GM21367 (cell line): ENCODE measurements around the gene PHYHD1.

Experiments used
- ATAC-seq: cut with Tn5 transposase; IDR thresholded peaks from one replicate; pipeline ENCODE4 v1.9.1; 2021; ENCODE audit not compliant: unreplicated experiment

Gene PHYHD1

DNA sequence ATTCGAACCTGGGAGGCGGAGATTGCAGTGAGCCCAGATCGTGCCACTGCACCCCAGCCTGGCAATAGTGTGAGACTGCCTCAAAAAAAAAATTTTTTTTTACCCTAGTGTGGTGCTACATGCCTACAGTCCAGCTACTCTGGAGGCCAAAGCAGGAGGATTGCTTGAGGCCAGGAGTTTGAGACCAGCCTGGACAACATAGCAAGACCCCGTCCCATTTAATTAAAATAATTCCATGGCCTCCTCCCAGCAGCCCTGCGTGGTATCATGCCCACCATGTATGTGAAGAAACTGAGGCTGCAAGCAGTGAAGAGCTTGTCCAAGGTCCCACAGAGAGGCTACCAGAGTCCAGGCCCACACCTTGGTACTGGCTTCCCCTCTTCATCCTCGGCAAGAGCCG is 19.4 kb upstream of the PHYHD1 start:
- no peak for ATAC-seq

DNA sequence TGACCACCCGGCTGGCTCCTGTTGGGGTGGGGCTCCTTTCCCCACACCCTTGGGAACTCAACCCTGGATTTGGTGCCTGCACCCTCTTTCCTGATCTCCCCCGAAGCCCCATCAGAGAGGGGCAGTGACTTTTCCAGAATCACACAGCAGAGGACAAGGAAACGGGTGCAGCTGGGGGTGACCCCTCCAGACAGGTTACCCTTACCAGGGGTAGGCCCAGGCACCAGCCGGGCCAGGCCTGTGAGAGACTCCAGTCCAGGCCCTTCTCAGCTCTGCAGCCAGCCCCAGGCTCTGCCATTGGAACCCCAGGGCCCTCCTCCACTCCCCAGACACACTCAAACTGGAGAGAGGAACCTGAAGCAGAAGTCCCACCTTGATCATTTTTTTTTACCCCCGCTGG is 19.0 kb upstream of the PHYHD1 start:
- no peak for ATAC-seq

DNA sequence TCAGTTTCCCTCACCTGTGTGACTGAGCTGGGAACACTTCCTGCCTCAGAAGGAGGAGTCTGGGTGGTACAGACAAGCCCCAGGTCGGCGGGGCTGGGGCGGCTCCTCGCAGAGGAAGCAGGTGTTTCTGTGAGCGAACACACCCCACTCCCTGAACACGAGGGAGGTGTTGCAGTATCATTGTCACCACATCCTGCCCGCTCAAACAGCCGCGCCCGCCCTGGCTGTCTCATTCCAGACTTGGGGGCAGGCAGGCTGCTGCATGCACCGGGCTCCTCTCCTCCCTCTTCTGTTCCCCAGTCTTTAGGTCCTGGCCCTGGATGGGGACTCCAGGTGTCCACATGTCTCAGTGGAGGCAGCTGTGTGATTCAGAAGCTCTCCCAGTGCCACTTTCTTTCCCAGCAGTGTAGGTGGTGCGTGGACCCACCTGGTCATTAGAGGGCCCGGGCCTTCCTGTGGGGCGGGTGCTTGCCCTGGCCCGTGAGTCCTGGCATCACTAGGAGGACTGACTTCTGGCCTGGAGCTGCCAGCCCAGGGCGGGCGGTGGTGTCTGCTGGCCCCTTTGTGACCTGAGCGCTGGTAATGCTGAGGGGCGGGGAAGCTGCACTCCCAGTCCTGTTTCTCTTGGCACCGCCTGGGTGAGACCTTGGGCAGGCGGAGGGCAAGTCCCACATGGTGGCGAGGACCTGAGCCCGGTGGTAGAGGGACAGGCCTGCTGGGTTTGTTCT is 18.3 kb upstream of the PHYHD1 start:
- no peak for ATAC-seq

DNA sequence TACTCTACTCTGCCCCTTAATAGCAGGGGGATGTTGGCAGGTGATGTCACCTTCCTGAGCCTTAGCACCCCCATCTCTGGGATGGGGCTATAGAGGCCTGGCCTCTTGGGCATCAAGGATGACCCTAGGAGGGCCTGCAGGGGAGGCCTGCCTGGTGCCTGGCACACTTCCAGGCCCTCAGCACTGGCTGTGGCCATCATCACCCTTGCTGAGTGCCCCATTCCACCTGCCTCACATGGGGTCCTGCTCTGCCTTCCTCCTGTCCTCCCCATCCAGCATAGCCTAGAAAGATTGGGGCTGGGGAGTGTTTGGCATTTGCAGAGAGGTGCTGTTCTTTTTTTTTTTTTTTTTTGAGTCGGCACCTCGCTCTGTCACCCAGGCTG is 17.7 kb upstream of the PHYHD1 start:
- ATAC-seq: no peak

DNA sequence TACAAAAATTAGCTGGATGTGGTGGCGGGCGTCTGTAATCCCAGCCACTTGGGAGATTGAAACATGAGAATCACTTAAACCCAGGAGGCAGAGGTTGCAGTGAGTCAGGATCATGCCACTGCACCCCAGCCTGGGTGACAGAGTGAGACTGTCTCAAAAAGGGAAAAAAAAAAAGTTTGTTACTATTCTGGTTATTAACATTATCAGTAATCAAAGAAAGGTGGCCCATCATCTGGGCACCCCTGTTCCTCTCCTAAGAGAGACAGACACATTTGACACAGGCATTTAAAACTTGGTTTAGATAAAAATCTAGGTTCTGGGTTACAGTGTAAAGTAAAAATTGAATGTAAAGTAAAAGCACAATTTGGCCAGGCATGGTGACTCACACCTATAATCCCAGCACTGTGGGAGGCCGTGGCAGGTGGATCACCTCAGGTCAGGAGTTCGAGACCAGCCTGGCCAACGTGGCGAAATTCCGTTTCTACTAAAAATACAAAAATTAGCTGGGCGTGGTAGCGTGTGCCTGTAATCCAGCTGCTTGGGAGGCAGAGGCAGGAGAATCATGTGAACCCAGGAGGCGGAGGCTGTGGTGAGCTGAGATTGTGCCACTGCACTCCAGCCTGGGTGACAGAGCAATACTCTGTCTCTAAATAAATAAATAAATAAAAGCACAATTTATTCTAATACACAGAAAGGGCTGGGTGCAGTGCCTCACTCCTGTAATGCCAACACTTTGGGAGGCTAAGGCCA is 16.7 kb upstream of the PHYHD1 start:
- ATAC-seq: no peak

DNA sequence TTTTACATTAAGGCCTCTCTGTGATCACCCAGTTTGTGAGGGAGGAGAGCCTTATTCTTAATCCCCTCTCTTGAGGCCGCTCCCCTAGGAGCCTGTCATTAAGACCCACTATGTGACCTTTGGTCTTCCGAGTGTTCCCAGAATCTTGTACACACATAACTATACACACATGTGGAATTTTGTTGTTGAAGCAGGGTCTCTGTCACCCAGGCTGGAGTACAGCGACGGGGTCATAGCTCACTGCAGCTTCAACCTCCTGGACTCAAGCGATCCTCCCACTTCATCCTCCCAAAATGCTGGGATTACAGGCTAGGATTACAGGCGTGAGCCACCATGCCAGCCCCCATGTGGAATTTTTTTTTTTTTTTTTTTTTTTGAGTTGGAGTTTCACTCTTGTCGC is 14.8 kb upstream of the PHYHD1 start:
- ATAC-seq: no peak

DNA sequence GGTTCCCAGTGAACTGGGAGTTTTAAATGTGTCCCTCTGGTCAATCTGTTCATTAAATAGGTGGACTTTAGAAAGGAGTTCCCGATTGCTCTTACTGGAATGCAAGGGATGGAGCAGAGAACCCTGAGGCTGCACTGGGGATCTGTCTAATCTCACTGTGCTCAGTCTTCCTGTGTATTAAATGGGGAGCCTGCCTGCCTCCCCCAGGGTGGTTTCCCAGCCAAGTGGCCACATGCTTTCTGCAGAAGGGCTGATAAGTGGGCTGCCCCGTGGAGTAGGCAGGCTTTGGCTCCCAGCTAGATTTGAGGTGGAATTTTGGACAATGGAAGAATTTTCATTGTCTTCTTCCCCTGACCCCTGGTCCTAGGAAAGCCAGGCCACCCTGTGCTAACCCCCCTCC is 14.0 kb upstream of the PHYHD1 start:
- no peak for ATAC-seq

DNA sequence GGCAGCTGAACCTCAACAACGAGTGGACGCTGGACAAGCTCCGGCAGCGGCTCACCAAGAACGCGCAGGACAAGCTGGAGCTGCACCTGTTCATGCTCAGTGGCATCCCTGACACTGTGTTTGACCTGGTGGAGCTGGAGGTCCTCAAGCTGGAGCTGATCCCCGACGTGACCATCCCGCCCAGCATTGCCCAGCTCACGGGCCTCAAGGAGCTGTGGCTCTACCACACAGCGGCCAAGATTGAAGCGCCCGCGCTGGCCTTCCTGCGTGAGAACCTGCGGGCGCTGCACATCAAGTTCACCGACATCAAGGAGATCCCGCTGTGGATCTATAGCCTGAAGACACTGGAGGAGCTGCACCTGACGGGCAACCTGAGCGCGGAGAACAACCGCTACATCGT is 12.4 kb upstream of the PHYHD1 start:
- ATAC-seq: no peak

DNA sequence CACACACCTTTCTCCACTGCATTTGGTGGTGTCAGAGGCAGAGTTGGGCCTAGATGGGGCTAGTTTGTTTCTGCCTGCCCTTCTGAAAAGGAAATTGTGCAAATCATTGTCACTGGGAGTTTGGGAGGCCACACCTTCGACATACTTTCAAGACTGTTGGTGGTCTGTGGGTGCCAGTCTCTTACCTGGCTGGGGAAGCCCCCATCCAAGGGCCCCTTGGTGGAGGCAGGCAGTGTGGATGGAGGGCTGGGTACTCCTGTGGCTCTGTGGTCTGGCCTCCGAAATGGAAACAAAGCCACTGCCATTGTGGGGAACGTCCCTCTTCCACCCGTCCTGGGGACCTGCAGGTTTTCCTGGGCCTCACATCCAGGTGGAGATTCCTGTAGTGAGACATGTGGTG is 10.9 kb upstream of the PHYHD1 start:
- no peak for ATAC-seq

DNA sequence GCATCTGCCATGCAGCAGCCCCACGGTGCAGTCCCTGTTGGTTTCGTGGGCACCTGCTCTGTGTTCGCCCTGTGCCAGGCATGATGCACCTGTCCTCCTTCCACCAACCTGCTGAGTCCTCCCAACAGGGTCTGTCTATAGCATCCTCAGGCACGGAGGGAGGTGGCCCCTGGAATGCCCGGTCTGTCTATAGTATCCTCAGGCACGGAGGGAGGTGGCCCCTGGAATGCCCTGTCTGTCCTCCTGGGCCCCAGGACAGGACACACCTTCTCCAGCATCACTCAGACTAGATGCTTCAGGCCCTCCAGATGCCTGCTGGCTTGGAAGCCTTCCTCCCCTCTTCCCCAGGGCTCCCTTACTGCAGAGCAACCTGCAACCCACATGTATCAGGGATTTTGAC is 9.9 kb upstream of the PHYHD1 start:
- ATAC-seq: no peak

DNA sequence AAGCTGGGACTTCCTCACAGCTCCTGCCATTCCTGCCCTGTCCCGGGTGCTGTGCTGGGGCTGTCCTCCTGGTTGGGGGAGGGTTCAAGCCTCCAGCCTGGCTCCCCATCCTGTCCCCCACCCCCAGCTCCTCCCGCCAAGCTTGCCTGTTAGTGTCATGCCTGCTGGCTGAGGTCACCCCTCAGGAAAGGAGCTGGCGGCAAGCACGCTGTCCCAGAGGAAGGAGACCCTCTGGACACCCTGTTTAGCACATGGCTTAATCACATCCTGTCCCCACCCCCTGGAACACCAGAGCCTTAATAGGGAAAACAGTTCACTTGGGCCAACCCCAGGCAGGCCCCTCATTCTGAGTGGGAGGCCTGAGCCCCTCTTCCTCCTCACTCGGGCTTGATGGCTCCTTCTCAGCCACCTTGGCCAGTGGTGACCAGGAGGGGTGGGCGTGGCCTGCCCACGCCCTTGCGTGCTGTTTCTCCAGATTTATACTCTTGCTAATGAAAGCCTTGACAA is 9.2 kb upstream of the PHYHD1 start:
- ATAC-seq: no peak

DNA sequence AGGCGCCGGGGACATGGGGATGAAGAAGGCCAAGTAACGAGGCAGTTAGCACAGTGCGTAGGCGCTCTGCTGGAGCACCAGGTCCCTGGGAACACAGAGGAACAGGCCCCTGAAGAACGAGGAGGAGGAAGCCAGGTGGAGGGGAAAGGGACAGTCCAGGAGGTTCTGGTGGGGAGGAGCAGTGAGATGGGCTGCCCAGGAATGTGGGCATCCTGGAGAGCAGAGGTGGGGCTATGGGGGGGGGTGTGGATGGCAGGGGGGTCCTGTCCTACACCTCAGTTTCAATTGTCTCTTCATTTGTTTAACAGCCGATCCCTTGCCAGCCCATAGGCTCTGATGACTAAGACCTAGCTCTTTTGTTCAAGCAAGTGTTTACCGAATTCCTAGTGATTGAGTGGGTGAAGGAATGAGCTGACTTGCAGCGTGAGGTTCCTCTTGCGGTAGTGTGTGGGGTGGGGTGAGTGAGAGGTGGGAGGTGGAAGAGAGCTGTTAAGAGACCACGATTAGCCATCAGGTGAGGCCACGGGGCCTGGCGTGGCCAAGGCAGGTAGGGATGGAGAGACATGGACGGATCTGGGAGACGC is 8.4 kb upstream of the PHYHD1 start:
- no peak for ATAC-seq

DNA sequence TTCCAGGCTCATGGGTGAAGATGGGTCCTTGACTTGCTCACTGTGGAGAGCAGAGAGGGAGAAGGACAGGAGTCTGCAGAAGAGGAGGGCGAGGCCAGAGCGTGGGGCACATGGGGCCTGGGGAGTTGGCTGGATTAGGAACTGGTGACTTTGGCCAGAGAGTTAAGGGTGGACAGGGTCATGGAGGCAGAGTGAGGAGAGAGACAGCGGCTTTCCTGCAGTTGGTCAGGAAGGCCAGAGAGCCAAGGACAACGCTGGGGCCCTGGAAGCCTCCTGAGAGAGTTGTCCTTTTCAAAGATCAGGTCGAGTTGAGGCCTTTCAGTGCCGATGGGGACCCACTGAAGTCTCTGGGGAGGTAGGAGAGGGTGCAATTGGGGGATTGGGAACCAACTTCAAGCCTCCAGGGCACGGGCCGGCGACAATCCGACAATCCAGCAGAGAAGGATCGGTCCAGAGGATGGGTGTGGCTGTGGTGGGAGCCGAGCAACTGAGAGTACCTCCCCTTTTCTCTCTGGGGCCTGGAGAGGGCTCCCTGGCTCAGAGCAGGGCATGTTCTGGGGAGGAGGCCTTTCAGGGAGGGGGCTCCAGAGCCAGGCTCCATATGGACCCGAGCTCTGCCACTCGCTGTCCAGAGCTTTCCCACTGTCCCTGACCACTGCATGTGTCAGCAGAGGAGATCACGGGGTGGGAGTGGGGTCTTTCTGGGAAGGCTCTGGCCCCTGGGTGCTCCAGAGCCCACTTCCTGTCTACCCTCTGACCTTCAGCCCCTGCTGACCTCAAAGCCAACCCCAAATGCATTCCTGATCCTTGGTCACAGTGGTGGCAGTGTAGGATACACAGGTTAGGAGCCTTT is 7.5 kb upstream of the PHYHD1 start:
- ATAC-seq: no peak

DNA sequence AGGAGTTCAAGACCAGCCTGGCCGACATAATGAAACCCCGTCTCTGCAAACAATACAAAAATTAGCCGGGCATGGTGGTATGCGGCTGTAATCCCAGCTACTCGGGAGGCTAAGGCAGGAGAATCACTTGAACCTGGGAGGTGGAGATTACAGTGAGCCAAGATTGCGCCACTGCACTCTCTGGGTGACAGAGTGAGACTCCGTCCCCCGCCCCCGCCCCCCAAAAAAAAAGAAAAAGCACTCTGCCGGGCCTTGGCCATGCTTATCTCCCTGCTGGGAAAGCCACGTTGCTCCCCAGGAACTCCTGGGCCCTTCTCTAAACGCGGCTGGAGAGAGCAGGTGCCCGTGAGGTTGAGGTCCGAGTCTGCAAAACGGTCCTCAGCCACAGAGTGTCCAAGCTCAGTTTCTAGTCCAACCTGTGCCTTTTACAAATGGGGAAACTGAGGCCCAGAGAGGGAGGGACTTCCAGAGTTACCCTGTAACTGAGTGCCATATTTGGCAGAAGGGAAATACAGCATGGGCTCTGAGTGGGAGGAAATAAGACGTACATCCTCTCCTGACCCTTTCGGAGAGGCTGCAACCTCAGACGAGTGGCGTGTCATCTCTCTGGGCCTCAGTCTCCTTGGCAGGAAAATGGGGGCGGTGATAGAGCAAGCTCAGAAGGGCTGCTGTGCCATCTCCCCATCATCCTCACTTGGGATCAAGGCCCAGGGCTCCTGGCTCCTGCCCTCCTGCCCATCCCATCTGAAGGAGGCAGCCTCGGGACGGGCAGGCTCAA is 6.6 kb upstream of the PHYHD1 start:
- ATAC-seq: no peak

DNA sequence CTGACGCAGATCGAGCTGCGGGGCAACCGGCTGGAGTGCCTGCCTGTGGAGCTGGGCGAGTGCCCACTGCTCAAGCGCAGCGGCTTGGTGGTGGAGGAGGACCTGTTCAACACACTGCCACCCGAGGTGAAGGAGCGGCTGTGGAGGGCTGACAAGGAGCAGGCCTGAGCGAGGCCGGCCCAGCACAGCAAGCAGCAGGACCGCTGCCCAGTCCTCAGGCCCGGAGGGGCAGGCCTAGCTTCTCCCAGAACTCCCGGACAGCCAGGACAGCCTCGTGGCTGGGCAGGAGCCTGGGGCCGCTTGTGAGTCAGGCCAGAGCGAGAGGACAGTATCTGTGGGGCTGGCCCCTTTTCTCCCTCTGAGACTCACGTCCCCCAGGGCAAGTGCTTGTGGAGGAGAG is 4.6 kb upstream of the PHYHD1 start:
- ATAC-seq: no peak

DNA sequence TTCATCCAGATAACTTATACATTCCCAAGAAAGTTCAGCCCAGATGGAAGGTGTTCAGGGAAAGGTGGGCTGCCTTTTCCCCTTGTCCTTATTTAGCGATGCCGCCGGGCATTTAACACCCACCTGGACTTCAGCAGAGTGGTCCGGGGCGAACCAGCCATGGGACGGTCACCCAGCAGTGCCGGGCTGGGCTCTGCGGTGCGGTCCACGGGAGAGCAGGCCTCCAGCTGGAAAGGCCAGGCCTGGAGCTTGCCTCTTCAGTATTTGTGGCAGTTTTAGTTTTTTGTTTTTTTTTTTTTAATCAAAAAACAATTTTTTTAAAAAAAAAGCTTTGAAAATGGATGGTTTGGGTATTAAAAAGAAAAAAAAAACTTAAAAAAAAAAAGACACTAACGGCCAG is 4.0 kb upstream of the PHYHD1 start:
- no peak for ATAC-seq

DNA sequence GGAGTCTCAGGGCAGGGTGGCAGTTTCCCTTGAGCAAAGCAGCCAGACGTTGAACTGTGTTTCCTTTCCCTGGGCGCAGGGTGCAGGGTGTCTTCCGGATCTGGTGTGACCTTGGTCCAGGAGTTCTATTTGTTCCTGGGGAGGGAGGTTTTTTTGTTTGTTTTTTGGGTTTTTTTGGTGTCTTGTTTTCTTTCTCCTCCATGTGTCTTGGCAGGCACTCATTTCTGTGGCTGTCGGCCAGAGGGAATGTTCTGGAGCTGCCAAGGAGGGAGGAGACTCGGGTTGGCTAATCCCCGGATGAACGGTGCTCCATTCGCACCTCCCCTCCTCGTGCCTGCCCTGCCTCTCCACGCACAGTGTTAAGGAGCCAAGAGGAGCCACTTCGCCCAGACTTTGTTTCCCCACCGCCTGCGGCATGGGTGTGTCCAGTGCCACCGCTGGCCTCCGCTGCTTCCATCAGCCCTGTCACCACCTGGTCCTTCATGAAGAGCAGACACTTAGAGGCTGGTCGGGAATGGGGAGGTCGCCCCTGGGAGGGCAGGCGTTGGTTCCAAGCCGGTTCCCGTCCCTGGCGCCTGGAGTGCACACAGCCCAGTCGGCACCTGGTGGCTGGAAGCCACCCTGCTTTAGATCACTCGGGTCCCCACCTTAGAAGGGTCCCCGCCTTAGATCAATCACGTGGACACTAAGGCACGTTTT is 3.5 kb upstream of the PHYHD1 start:
- no peak for ATAC-seq

DNA sequence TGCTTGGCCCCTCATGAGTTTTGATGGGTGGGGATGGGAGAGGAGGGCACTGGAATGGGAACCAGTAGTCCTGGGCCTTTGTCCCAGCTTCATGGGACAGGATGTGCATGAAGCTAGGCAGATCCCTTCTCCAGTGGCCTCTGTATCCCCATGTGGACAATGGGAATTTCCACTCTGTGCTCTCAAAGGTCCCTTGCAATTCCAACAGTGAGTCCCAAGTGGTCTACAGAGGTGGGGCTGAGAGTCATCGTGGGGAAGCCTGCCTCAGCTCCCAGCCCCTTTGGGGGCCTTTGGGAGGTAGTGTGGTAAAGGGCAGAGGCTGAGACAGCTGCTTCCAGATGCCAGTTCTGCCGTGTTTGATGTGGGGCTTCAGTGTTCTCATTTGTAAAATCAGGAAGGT is 1.9 kb upstream of the PHYHD1 start:
- no peak for ATAC-seq

DNA sequence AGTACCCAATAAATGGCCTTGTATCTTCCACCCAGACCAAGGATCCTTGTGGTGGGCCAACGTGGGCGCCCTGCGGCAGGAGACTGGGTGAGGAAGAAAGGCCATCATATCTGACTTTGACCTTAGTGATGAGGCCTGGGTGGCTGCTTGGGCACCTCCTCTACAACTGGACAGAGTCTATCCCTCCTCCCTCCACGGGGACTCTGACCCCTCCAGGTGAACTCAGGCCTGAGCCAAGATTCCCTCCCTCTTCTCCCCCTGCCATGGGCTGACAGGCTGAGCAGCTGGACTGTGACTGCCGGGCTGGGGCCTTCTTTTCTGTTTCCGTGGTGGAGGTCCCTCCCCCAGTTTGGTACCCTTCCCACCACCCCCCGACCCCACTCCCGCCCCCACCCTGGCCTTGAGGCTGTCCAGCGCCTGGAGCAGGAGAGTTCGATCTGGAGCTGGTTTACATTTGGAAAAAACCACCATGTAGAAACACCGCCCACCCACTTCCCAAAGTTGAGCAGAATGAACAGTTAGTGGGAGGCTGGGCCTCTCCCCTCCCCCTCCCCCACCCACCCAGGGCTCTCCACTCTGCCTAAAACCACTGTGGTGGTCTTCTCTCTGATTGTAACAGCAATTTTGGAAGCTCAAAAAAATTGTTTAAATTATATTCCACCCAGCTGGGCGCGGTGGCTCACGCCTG is 1.2 kb upstream of the PHYHD1 start:
- no peak for ATAC-seq
